ENCODE results near the gene GRAMD1A.
"Not testable (repeated sequence)": the region's sequence is repeated elsewhere in the genome, so short reads cannot be mapped to it uniquely, and the experiment has no call there.

The GRAMD1A gene

DNA sequence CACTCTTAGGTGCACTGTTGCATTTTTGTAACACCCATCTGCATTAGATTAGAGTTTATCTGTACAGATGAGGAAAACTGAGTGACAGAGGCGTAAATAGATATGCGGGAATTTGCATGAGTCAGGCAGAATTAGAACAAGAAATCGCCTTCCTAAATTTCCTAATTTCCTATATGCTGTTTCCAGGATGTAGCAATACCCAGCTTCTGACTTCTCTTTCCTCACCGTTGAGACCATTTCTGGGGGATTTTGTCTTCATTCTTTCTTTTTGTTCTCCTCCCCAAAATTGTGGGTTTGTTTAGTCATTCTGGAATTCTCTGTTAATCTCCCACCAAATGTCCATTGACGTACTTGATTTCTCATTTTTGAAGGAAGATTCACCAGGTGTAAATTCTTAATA, 25.5 kb upstream of the GRAMD1A start:
- H3K27ac ChIP-seq: peak overlapping the region in 1 of 21 experiments; percentile 31
- H3K4me3 ChIP-seq: no peak overlapping the region

DNA sequence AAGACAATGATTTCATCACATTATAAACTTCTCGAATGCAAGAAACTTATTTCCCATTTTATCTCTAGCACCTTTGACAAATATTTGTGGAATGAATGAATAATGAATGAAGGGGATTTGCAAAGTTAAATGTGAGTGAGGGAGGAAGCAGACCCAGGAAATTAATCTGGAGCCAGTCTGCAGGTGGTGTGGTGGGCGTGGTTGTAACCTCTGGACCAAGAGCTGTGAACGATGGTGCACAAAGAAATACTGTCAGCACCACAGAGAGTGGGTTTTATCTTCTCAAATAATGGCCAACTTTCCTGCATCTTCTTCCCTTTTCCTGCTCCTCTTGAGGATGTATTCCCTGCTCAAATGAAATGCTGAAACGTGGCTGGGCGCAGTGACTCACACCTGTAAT, 25.1 kb upstream of the GRAMD1A start:
- H3K4me3 ChIP-seq: no peak overlapping the region
- peak overlapping the region in 1 of 21 experiments; percentile 19 for H3K27ac ChIP-seq

DNA sequence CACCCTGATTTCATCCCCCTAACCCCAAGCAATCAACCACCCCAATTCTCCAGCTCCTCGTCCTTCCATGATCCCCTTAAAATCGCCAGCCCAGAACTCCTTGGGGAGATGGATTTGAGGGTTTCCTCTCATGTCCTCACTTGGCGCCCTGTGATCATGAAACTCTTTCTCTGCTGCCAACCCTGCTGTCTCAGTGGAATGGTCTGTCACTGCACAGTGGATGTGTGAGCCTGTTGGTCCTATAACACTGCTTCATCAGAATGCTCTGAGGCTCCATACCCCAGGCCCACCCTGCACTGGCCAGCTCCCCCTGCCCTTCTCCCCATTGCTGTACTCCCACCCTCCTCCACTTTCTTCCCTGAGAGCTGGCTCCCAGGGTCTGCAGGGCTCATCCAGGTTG, 23.5 kb upstream of the GRAMD1A start:
- Histone ChIP-seq H3K27ac (no peak overlapping the region), H3K4me3 (no peak overlapping the region)

DNA sequence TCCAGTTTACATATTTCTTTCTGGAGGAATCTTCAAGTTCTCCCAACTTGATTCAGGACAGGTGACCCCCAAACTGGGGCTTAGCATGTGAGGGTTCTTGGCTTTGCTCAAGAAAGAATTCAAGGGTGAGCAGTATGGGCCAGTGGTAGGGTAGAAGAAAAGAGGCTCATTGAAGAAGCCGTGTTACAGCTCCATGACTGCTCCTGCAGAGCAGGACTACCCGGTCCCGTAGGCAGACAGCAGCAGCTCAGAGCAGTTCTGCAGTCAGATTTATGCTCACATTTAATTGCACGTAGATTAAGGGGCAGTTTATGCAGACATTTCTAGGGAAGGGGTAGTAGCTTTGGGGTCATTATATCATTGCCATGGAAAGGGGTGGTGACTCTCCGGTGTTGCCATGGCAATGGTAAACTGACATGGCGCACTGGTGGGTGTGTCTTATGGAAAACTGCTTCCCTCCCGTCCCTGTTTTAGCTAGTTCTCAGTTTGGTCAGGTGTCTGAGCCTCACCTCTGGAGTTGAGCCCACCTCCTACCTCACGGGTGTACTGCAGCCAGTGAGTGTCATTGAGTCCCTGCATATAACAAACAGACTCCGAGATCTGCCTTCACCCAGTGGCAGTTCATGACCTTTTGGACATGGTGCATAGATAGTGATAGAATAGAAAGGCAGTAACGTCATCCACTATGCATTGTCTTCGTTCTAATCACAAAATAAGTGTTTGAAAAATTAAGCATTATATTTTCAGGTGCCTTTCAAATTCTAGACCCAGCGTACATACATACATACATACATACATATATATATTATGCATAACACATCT, 20.1 kb upstream of the GRAMD1A start:
- Histone ChIP-seq H3K27ac (no peak overlapping the region), H3K4me3 (no peak overlapping the region)

DNA sequence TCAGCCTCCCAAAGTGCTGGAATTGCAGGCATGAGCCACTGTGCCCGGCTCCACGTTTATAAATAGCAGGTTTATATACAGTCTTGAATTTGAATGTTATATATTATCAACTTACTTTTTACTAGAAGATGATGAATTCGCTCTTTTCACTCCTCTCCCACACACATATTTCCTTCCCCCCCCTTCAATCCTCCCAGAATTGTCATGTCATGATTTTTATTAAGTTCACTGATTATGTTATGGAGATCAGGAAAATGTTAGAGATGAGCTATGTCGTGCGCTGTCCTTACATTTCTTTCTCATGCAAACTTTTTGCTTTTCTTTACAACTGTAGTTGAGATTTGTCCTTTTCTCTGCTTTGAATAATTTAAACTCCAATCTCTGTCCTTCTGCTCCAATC, 17.8 kb upstream of the GRAMD1A start:
- Histone ChIP-seq H3K27ac (no peak overlapping the region), H3K4me3 (no peak overlapping the region)

DNA sequence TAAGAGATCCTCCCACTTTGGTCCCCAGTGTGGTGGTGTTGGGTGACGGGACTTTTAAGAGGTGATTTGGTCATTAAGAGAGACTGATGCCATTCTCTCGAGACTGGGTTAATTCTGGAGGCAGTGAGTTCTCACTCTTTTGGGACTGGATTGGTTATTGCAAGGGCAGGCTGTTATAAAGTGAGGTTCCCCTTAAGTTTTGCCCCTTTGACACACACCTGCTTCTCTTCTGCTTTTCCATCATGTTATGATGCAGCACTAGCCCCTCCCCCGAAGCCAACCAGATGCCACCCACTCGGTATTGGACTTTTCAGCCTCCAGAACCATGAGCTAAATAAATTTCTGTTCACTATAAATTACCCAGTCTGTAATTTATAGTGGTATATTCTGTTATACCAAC, 16.3 kb upstream of the GRAMD1A start:
- H3K27ac ChIP-seq: no peak overlapping the region
- H3K4me3 ChIP-seq: no peak overlapping the region

DNA sequence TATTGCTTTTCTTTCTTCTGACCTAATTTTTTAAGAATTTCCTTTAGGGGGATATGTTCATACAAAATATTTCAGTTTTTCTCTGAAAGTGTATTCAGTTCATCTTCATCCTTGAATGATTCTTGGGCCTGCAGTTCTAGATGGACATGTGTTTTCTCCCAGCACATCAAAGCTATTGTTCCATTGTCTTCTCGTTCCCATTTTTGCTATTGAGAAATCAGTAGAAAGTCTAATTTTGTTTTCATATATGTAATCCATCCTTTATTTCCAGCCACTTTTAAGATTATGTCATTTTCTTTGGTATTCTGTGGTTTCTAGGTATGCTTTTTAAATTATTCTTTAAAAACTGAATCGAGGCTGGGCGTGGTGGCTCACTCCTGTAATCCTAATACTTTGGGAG, 15.8 kb upstream of the GRAMD1A start:
- no peak overlapping the region for H3K4me3 ChIP-seq
- H3K27ac ChIP-seq: no peak overlapping the region

DNA sequence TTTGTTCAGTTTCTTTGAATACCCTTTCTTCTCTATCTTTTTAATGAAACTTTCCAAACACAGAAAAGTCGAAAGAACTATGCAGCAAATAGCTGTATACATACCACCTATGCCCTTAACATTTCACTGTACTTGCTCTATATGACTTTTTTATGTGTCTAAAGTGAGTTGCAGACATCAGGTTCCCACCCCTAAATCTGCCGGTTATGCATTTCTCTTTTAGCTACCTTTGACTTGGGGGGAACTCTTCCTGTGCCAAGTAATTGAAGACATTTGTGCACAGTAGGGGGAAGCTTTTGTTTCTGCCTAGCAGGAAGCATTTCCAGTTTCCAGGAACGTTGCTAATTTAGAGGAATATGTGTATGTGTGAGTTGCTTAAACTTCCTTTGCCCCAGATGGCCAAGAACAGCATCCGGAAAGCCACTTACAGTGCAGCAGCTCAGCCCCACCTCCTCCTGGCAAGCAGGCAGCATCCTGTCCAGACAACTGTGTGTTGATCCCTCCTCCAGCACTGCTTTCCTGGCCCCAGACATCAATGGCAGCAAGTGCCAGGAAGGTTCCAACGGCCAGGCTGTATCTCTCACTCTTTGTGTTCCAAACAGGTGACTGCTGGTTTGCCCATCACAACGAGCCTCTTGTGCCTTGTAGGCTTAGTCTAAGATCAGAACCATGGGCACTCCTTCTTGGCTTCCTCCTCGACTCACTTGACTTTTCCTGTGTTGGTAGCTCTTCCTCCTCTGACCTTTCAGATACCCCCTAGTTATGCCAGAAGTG, 14.7 kb upstream of the GRAMD1A start:
- Histone ChIP-seq H3K27ac (peak overlapping the region in 8 of 21 experiments; percentile 21 to 53 (median 32)), H3K4me3 (no peak overlapping the region)

DNA sequence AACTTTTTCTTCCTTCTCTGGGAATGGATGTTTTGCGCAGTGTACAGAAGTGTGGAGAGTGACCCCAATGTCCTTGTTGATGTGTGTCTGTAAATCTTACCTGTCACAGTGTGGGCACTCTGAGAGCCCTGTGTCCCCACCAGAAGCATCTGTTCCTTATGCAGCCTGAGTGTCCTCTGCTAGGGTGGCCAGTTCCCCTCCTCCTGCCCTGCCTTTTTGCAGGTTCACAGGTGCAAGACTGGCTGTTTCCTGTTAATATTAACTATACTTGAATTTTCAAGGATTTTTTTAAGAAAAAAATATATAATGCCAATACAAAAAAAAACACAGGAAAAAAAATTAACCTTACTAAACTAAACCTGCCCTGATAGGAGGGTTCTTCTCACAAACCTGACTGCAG, 12.0 kb upstream of the GRAMD1A start:
- Histone ChIP-seq H3K27ac (no peak overlapping the region), H3K4me3 (no peak overlapping the region)

DNA sequence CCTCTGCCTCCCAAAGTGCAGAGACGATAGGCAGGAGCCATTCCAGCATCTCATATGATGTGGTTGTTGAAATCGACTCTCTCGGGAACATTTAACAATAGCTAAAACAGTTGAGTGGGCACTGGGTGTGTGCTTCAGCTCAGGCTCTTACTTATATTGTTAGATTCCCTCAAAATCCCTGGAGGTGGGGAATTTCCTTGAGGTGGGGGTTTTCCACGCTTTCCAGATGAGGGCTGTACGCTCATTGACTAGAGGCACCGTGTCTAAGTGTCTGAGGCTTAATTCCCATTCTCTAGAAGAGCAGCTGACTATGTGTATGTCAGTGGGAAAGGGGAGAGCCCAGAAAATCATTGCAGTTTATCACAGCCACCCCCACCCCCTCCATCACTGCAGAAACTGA, 10.8 kb upstream of the GRAMD1A start:
- H3K4me3 ChIP-seq: no peak overlapping the region

DNA sequence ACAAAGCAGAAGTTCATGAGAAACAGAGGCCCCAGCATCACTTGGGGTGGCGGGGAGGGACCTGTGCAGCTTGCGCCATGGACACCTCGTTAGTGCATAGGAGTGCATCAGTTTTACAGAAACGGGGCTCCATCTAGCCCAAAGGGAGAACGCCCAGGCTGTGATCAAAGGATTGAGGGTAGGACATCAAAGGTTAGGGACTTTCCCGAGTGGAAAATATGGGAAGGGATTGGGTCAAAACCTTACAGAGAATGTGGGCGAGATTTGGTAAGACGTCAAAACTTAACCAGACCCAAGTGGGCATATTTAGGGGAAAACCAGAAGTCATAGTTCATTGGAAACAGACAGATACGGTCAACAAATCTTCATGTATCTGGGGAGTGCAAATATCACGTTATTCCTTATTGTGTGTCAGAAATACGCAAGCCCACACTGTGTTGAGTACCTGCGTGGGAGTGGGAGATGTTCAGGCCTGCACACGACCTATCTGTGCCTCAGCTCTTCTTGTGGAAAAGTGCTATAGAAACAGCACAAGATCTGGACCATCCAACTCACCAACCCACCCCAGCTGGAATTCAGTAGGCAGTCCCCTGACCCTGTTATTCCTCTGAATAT, 9.4 kb upstream of the GRAMD1A start:
- no peak overlapping the region for H3K4me3 ChIP-seq
- H3K27ac ChIP-seq: peak overlapping the region in 3 of 21 experiments; percentile 3 to 51 (median 18)

More for the DNA sequence above, 10.8 kb upstream of the GRAMD1A start:
- H3K27ac ChIP-seq: peak overlapping the region in 2 of 21 experiments; percentile 17 to 65

DNA sequence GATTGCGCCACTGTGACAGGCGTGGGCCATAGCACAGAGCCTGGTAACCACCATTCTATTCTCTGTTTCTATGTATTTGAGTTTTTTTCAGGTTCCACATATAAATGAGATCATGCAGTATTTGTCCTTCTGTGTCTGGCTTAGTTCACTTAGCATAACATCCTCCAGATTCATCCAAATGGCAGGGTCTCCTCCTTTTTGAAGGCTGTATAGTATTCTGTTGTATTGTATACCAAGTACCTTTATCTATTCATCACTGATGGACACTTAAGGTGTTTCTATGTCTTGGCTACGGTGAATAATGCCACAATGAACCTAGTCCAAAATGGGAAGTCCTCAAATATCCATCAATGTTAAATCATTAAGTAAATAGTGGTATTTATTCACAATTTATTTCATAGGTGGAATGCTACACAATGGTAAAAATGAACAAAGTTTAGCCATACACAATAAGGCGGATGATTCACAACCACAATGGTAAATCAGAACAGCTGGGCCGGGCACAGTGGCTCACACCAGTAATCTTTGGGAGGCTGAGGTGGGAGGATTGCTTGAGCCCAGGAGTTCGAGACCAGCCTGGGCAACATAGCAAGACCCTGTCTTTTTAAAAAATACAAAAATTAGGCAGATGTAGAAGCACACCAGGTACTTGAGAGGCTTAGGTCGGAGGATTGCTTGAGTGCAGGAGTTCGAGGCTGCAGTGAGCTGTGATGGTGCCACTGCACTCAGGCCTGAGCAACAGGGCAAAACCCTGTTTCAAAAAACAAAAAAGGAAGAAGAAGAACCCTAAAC, 8.4 kb upstream of the GRAMD1A start:
- peak overlapping the region in 1 of 21 experiments; percentile 3 for H3K27ac ChIP-seq
- no peak overlapping the region for H3K4me3 ChIP-seq

DNA sequence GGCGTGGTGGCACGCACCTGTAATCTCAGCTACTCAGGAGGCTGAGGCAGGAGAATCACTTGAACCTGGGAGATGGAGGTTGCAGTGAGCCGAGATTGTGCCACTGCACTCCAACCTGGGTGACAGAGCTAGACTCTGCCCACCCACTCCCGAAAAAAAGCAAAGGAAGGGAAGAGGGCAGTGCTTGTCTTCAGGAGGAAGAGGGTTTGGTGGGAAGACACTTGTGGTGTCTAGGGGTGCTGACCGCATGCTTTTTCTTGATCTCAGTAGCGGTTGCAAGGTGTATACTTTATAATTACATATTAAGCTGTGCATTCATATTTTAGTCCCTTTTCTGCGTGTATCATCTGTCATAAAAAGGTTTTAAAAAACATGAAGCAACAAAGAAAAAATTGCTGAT, 7.5 kb upstream of the GRAMD1A start:
- not testable (repeated sequence) for H3K27ac ChIP-seq, H3K4me3 ChIP-seq

DNA sequence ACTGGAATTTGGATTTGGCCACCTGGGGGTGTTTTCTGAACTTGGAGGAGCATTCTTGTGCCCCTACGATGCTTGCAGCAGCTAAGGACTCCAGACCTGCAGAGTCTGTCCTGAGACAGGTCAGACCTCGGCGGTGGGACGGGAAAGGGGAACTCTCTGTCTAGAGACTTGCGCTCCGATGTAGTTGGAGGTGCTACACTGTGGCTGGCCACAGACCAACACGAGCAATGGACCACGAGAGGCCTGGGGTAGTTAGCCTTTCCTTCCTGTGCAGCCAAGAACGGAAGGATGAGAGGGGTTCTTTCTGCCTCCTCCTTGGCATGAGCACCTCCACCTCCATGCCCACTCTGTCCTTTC, 5.9 kb upstream of the GRAMD1A start:
- H3K27ac ChIP-seq: peak overlapping the region in 8 of 21 experiments; percentile 8 to 73 (median 58)
- H3K4me3 ChIP-seq: no peak overlapping the region

DNA sequence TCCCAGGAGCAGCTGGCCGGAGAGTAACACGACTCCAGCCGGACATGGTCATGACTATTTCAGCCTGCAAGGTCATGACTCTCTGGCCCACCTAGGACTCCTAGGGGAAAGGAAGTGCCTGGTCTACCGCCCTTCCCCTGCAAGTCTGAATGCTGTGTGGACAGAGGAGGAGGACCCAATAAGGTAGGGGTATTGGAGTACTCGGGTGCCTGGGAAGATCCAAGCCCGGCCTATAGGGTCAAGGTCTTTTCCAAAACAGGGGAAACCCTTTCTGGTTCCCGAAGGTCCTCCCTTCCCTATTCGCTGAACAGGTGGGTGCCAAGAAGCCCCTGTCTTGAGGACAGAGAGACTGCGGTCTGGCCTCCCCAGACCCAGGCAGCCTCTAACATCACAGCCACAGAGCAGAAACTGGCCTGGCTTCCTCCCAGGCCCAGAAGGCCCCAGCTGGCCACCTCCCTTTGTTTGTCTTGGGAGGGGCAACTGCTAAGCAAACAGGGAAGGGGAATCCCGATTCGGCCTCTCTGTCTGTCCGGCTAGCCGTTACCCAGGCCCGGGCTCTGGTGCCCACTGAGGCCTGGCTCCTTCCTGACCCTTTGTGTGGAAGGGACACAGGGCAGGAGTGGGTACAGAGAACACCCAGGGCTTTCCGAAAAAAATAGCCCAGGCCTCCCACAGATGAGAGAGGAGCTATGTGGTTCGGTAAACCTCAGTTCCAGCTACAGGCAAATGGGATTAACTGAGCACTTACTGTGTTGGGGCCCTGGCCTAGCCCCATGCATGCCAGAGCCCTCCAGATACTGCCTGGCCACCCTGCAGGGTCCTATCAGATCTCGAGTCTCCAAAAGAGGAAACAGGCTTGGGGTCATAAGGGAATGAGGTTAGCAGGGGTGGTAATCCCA, 5.2 kb upstream of the GRAMD1A start:
- Histone ChIP-seq H3K4me3 (no peak overlapping the region), H3K27ac (peak overlapping the region in 16 of 21 experiments; percentile 8 to 96 (median 54))

DNA sequence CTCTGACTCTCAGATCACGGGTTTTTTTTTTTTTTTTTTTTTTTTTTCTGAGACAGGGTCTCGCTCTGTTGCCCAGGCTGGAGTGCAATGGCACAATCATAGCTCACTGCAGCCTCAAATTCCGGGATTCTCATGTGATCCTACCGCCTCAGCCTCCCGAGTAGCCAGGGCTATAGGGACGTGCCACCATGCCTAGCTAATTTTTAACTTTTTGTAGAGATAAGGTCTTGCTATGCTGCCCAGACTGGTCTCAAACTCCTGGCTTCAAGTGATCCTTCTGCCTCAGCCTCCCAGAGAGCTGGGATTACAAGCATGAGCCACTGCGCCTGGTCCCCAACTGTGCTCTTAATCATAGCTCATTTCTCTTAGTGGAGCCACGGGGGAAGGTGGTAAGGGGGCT, 4.6 kb upstream of the GRAMD1A start:
- Histone ChIP-seq H3K27ac (peak overlapping the region in 10 of 21 experiments; percentile 11 to 96 (median 34)), H3K4me3 (no peak overlapping the region)

DNA sequence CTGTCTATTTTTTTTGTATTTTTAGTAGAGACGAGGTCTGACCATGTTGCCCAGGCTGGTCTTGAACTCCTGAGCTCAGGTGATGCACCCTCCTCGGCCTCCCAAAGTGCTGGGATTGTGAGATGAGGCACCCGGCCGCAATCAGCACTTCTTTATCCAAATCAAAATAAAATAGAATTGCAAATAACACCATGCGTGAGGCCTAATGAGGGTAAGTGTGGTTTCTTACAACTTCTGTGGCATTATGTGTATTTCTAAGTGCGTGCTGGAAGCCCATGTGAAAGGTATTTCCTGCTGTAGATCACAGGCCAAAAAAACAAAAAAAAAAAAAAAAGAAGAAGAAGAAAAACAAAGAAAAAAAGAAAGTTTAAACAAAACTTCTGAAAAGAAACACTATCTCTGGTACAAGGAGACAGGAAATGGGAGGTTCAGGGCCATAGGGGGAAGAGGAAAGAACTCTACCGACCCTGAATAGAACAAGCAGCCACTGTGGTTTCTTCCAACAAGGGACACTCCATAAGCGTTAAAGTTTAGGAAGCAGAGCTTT, 3.0 kb upstream of the GRAMD1A start:
- Histone ChIP-seq H3K4me3 (no peak overlapping the region), H3K27ac (peak overlapping the region in 19 of 21 experiments; percentile 2 to 100 (median 56))

DNA sequence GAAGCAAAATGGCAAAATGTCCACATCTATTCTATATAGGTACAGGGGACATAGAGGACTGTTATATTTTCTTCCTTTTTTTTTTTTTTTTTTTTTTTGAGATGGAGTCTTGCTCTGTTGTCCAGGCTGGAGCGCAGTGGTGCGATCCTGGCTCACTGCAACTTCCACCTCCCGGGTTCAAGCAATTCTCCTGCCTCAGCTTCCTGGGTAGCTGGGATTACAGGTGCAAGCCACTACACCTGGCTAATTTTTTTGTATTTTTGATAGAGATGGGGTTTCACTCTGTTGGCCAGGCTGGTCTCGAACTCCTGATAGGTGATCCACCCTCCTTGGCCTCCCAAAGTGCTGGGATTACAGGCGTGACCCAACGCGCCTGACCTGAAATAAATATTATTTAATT, 1.9 kb upstream of the GRAMD1A start:
- not testable (repeated sequence) for H3K4me3 ChIP-seq
- peak overlapping the region in 12 of 21 experiments; percentile 13 to 100 (median 94) for H3K27ac ChIP-seq

Measured in skin epidermis (tissue), 12 donors.